HEK293 (cell line): ENCODE data around the gene EIF3L.

ENCODE experiments used
- EGR2 ChIP-seq: fragments of 450-650 bp; formaldehyde crosslinking; IDR thresholded peaks from 2 replicates; pipeline ENCODE4 v1.5.1; 2016; ENCODE audit warnings: low read depth, missing biosample characterization, missing genetic modification characterization
- GFI1B ChIP-seq: fragments of 450-650 bp; formaldehyde crosslinking; IDR thresholded peaks from 2 replicates; pipeline ENCODE4 v1.5.1; 2016; ENCODE audit warnings: missing biosample characterization, missing genetic modification characterization
- GLI2 ChIP-seq: fragments of 450-650 bp; formaldehyde crosslinking; IDR thresholded peaks from 2 replicates; pipeline ENCODE4; 2017; ENCODE audit warnings: missing biosample characterization, missing genetic modification characterization, low read depth, borderline replicate concordance
- MEIS1 ChIP-seq: sonication (generic); formaldehyde crosslinking; IDR thresholded peaks from 2 replicates; pipeline ENCODE4 v1.8.1; 2022; ENCODE audit warnings: missing genetic modification reagents, mild to moderate bottlenecking, borderline replicate concordance
- MYNN ChIP-seq: fragments of 450-650 bp; formaldehyde crosslinking; IDR thresholded peaks from 2 replicates; pipeline ENCODE4 v1.5.1; 2016; ENCODE audit warnings: missing biosample characterization, missing genetic modification characterization, borderline replicate concordance
- YY1 ChIP-seq: fragments of 450-650 bp; formaldehyde crosslinking; IDR thresholded peaks from 2 replicates; pipeline ENCODE4 v1.5.1; 2018; ENCODE audit warnings: missing biosample characterization, missing genetic modification characterization
- ZBTB48 ChIP-seq: fragments of 450-650 bp; formaldehyde crosslinking; IDR thresholded peaks from 2 replicates; pipeline ENCODE4 v1.5.1; 2016; ENCODE audit warnings: missing biosample characterization, missing genetic modification characterization
- ZIC2 ChIP-seq: fragments of 450-650 bp; formaldehyde crosslinking; IDR thresholded peaks from 2 replicates; pipeline ENCODE4 v1.5.1; 2016; ENCODE audit warnings: missing biosample characterization, missing genetic modification characterization
- ZNF133 ChIP-seq: fragments of 450-650 bp; formaldehyde crosslinking; IDR thresholded peaks from 2 replicates; pipeline ENCODE4 v1.5.1; 2016; ENCODE audit warnings: missing biosample characterization, missing genetic modification characterization
- ZNF157 ChIP-seq: fragments of 450-650 bp; formaldehyde crosslinking; IDR thresholded peaks from 2 replicates; pipeline ENCODE4 v1.5.1; 2016; ENCODE audit warnings: missing biosample characterization, missing genetic modification characterization
- ZNF184 ChIP-seq: fragments of 450-650 bp; IDR thresholded peaks from 2 replicates; pipeline ENCODE4 v1.5.1; 2018; ENCODE audit warnings: missing biosample characterization, mild to moderate bottlenecking, missing genetic modification characterization
- ZNF19 ChIP-seq: fragments of 450-650 bp; formaldehyde crosslinking; IDR thresholded peaks from 2 replicates; pipeline ENCODE4; 2016; ENCODE audit warnings: missing biosample characterization, missing genetic modification characterization, low read depth
- ZNF292 ChIP-seq: fragments of 450-650 bp; formaldehyde crosslinking; IDR thresholded peaks from 2 replicates; pipeline ENCODE4 v1.5.1; 2016; ENCODE audit warnings: low read depth, missing biosample characterization, missing genetic modification characterization, borderline replicate concordance
- ZNF394 ChIP-seq: fragments of 450-650 bp; formaldehyde crosslinking; IDR thresholded peaks from 2 replicates; pipeline ENCODE4 v1.5.1; 2016; ENCODE audit warnings: missing biosample characterization, missing genetic modification characterization, mild to moderate bottlenecking, moderate library complexity, borderline replicate concordance
- ZNF501 ChIP-seq: fragments of 450-650 bp; formaldehyde crosslinking; IDR thresholded peaks from 2 replicates; pipeline ENCODE4 v1.5.1; 2016; ENCODE audit warnings: missing biosample characterization, missing genetic modification characterization
- ZNF514 ChIP-seq: fragments of 450-650 bp; formaldehyde crosslinking; IDR thresholded peaks from 2 replicates; pipeline ENCODE4 v1.5.1; 2016; ENCODE audit warnings: missing biosample characterization, missing genetic modification characterization
- ZNF571 ChIP-seq: fragments of 450-650 bp; formaldehyde crosslinking; IDR thresholded peaks from 2 replicates; pipeline ENCODE4 v1.5.0; 2017; ENCODE audit warnings: missing biosample characterization, missing genetic modification characterization
- ZNF585B ChIP-seq: fragments of 450-650 bp; formaldehyde crosslinking; IDR thresholded peaks from 2 replicates; pipeline ENCODE4 v1.5.1; 2016; ENCODE audit warnings: missing biosample characterization, missing genetic modification characterization
- ZNF626 ChIP-seq: fragments of 450-650 bp; sonication (Bioruptor Pico); formaldehyde crosslinking; IDR thresholded peaks from 2 replicates; pipeline ENCODE4 v1.5.1; 2018; ENCODE audit warnings: missing biosample characterization, missing genetic modification characterization, inconsistent platforms
- ZNF629 ChIP-seq: fragments of 450-650 bp; formaldehyde crosslinking; IDR thresholded peaks from 2 replicates; pipeline ENCODE4 v1.5.1; 2017; ENCODE audit warnings: missing biosample characterization, missing genetic modification characterization
- ZNF664 ChIP-seq: fragments of 450-650 bp; formaldehyde crosslinking; IDR thresholded peaks from 2 replicates; pipeline ENCODE4 v1.5.1; 2016; ENCODE audit warnings: missing biosample characterization, missing genetic modification characterization
- ZNF776 ChIP-seq: fragments of 450-650 bp; formaldehyde crosslinking; IDR thresholded peaks from 2 replicates; pipeline ENCODE4 v1.5.0; 2017; ENCODE audit warnings: missing biosample characterization, missing genetic modification characterization, borderline replicate concordance
- TF ChIP-seq, protein P1 (sequence below): fragments of 450-650 bp; formaldehyde crosslinking; IDR thresholded peaks from 2 replicates; pipeline ENCODE4 v1.5.1; 2016; ENCODE audit warnings: missing biosample characterization, missing genetic modification characterization
- TF ChIP-seq, protein P2 (sequence below): fragments of 450-650 bp; formaldehyde crosslinking; IDR thresholded peaks from 2 replicates; pipeline ENCODE4 v1.5.1; 2016; ENCODE audit warnings: missing biosample characterization, missing genetic modification characterization
- TF ChIP-seq, protein P3 (sequence below): fragments of 450-650 bp; formaldehyde crosslinking; IDR thresholded peaks from 2 replicates; pipeline ENCODE4 v1.5.1; 2016; ENCODE audit warnings: missing biosample characterization, missing genetic modification characterization
- TF ChIP-seq, protein P4 (sequence below): fragments of 450-650 bp; IDR thresholded peaks from 2 replicates; pipeline ENCODE4 v1.5.1; 2018; ENCODE audit warnings: missing biosample characterization, mild to moderate bottlenecking, missing genetic modification characterization
- TF ChIP-seq, protein P5 (sequence below): fragments of 450-650 bp; formaldehyde crosslinking; IDR thresholded peaks from 2 replicates; pipeline ENCODE4 v1.5.1; 2016; ENCODE audit warnings: missing biosample characterization, missing genetic modification characterization, low read depth

EIF3L gene

DNA sequence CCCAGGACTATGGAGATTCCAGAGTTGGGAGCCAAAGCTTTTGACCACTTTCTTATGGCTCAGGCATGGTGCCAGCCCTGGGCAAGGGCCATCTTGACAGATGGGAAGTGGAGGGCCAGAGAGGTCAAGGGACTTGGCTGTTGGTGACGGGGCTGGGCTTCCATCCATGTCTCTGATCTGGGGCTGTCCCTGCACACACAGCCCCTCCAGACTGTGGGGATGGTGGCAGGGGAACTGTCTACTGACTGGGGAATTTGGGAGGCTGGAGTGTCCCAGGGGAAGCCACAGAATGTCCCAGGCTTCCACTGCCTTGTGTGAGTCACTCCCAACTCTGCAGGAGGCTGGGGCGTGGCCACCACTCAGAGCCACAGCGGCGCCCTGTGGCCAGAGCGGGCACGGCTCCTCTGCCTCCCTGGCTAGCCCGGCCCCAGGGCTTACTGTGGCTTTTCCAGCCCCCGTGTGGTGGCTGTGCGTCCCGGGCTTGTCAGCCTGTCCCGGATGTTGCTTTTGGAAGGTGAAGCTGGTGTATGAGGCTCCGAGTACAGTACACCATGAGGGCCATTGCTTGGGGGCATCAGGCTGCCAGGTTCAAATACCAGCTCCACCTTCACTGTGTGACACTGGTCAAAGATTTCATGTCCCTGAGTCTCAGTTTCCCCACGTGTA, 84.6 kb downstream of the EIF3L start (continued):
- 0 out of 2 replicates have a peak, but pooled peaks have one; percentile 28 for TF ChIP-seq ZNF501 (tag by site-specific recombination)
- TF ChIP-seq ZNF629 (tag by site-specific recombination), result peak; percentile 77
- TF ChIP-seq MEIS1, result no peak
- no peak for TF ChIP-seq ZNF776
- TF ChIP-seq ZNF292, result no peak
- no peak for TF ChIP-seq ZNF585B (tag by site-specific recombination)
- no peak for TF ChIP-seq ZNF133 (tag by site-specific recombination)
- TF ChIP-seq YY1, result no peak
- peak; percentile 83 for TF ChIP-seq ZIC2
- no peak for TF ChIP-seq ZNF514 (tag by site-specific recombination)
- no peak for TF ChIP-seq ZNF157 (tag by site-specific recombination)
- no peak for TF ChIP-seq ZBTB48 (tag by site-specific recombination)
- no peak for TF ChIP-seq GFI1B (tag by site-specific recombination)
- TF ChIP-seq ZNF184 (tag by site-specific recombination), result peak; percentile 75; the same call in 1 of the 2 replicates
- TF ChIP-seq, protein P1, sequence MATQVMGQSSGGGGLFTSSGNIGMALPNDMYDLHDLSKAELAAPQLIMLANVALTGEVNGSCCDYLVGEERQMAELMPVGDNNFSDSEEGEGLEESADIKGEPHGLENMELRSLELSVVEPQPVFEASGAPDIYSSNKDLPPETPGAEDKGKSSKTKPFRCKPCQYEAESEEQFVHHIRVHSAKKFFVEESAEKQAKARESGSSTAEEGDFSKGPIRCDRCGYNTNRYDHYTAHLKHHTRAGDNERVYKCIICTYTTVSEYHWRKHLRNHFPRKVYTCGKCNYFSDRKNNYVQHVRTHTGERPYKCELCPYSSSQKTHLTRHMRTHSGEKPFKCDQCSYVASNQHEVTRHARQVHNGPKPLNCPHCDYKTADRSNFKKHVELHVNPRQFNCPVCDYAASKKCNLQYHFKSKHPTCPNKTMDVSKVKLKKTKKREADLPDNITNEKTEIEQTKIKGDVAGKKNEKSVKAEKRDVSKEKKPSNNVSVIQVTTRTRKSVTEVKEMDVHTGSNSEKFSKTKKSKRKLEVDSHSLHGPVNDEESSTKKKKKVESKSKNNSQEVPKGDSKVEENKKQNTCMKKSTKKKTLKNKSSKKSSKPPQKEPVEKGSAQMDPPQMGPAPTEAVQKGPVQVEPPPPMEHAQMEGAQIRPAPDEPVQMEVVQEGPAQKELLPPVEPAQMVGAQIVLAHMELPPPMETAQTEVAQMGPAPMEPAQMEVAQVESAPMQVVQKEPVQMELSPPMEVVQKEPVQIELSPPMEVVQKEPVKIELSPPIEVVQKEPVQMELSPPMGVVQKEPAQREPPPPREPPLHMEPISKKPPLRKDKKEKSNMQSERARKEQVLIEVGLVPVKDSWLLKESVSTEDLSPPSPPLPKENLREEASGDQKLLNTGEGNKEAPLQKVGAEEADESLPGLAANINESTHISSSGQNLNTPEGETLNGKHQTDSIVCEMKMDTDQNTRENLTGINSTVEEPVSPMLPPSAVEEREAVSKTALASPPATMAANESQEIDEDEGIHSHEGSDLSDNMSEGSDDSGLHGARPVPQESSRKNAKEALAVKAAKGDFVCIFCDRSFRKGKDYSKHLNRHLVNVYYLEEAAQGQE (tag by site-specific recombination), result no peak
- TF ChIP-seq, protein P2, sequence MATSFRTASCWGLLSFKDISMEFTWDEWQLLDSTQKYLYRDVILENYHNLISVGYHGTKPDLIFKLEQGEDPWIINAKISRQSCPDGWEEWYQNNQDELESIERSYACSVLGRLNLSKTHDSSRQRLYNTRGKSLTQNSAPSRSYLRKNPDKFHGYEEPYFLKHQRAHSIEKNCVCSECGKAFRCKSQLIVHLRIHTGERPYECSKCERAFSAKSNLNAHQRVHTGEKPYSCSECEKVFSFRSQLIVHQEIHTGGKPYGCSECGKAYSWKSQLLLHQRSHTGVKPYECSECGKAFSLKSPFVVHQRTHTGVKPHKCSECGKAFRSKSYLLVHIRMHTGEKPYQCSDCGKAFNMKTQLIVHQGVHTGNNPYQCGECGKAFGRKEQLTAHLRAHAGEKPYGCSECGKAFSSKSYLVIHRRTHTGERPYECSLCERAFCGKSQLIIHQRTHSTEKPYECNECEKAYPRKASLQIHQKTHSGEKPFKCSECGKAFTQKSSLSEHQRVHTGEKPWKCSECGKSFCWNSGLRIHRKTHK (tag by site-specific recombination), result no peak
- TF ChIP-seq ZNF19 (tag by site-specific recombination), result no peak
- TF ChIP-seq, protein P3, sequence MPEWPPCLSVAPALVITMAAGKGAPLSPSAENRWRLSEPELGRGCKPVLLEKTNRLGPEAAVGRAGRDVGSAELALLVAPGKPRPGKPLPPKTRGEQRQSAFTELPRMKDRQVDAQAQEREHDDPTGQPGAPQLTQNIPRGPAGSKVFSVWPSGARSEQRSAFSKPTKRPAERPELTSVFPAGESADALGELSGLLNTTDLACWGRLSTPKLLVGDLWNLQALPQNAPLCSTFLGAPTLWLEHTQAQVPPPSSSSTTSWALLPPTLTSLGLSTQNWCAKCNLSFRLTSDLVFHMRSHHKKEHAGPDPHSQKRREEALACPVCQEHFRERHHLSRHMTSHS (tag by site-specific recombination), result no peak
- no peak for TF ChIP-seq ZNF571 (tag by site-specific recombination)
- TF ChIP-seq EGR2 (tag by site-specific recombination), result no peak
- no peak for TF ChIP-seq MYNN
- peak; percentile 38; the same call in 1 of the 2 replicates for TF ChIP-seq ZNF394
- TF ChIP-seq, protein P4, sequence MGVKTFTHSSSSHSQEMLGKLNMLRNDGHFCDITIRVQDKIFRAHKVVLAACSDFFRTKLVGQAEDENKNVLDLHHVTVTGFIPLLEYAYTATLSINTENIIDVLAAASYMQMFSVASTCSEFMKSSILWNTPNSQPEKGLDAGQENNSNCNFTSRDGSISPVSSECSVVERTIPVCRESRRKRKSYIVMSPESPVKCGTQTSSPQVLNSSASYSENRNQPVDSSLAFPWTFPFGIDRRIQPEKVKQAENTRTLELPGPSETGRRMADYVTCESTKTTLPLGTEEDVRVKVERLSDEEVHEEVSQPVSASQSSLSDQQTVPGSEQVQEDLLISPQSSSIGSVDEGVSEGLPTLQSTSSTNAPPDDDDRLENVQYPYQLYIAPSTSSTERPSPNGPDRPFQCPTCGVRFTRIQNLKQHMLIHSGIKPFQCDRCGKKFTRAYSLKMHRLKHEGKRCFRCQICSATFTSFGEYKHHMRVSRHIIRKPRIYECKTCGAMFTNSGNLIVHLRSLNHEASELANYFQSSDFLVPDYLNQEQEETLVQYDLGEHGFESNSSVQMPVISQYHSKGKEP, result no peak; the same call in 1 of the 2 replicates
- no peak for TF ChIP-seq ZNF626
- TF ChIP-seq GLI2, result no peak
- TF ChIP-seq, protein P5, sequence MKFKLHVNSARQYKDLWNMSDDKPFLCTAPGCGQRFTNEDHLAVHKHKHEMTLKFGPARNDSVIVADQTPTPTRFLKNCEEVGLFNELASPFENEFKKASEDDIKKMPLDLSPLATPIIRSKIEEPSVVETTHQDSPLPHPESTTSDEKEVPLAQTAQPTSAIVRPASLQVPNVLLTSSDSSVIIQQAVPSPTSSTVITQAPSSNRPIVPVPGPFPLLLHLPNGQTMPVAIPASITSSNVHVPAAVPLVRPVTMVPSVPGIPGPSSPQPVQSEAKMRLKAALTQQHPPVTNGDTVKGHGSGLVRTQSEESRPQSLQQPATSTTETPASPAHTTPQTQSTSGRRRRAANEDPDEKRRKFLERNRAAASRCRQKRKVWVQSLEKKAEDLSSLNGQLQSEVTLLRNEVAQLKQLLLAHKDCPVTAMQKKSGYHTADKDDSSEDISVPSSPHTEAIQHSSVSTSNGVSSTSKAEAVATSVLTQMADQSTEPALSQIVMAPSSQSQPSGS (tag by site-specific recombination), result no peak
- no peak for TF ChIP-seq ZNF664 (tag by site-specific recombination)
